A204.1 (cell line): ENCODE data around the gene PGA5.

Experiments used
- FAIRE-seq: peaks from 2 replicates; lab custom pipeline; 2012; peaks lifted over from hg19 to GRCh38; lab: Jason Lieb, UNC

PGA5 gene

DNA sequence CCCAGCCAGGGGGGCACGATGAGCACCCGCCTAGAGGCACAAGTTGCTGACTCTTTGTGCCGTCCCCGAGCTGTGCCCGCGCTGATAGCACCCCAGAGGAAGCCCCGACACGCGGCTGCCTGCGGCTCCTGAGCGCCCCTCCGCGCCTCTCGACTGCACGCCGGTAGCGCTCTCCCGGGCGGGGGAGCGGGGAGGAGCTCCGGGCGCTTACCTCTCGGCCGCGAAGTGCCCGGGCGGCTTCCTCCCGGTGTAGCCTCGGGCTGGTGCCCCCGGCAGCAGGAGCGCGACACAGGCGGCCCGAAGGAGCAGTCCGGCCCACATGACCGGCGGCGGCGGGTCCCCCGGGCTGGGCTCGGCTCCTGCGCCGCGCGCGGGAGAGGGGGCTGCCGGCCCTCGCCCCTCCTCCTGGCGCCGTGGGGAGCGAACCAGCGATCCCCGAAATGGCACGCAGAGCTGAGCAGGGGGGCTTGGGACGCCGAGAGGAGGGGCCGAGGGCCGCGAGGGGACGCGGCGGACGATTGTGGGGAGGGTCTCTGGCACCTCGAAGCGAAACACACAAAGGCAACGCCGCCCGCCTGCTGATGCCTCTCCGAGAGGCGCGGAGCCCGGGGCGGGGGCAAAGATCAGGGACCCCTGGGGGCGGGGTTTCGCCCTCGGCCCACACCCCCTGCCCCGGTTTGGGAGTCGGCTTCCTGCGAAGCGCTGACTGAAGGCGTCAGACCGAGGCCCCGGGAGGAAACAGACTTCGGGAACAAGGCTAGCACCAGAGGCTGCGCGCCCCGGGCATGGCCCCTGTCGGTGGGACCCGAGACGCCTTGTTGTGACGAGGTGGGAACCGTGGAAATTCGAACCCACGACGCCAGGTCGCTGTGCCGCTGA lies 54.0 kb downstream of the PGA5 start, which contains the start of gene VWCE:
TSS of gene VWCE (minus strand) at position 600 of the 879 bp plus-strand sequence. CDS start at position 321, 279 bp downstream.
- FAIRE-seq: no peak

DNA sequence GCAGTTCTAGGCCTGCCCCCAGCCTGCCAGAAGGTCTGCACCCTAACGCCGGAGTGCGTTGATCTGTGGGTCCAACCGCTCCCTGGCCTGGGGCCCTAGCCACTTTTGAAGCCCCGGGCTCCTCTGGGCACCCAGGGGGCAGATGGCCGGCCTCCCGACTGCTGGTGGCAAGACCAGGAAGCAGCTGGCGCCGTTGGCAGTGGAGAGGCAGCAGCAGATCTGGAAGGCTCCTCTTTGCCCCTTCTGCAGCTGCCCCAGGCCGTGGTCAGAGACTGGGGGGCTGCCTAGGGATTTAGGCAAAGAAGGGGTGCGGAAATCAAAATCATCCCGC lies 54.6 kb downstream of the PGA5 start:
- no peak for FAIRE-seq

DNA sequence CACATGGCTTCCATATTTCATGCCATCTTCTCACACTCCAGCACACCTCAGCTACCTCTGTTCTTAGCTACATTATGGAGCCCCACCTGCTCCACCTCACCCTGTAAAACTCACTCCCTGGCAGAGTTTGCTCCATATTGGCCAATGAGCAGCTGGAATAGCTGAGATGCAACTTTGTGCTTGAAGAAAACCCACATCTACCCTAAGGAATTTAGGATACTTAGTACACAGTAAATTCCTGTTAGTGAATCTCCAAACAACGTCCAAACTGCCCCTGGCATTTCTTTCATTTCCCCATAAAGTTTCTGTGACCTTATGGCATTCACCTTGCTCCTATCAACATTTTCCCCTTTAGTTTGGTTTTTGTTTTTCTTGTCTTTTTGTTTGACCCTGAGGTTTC lies 56.4 kb downstream of the PGA5 start:
- FAIRE-seq: no peak

DNA sequence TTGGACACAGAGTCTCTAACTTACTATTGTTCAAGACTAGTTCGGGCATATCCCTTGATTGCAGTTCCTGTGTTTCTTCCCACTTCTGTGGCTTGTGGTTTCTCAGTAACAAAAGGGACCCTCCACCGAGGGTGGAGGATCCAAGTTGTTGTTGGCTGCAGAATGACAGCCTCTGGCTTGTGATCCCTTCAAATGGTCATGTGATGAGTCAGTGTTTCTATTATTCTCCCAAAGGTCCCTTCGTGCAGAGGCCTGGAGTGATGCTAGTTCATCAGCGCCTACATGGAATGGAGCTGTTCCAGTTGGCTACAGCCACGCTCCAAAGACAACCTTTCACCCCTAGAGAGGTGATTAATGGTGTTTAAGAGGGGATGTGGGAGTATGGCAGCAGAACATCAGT lies 56.8 kb downstream of the PGA5 start:
- no peak for FAIRE-seq

DNA sequence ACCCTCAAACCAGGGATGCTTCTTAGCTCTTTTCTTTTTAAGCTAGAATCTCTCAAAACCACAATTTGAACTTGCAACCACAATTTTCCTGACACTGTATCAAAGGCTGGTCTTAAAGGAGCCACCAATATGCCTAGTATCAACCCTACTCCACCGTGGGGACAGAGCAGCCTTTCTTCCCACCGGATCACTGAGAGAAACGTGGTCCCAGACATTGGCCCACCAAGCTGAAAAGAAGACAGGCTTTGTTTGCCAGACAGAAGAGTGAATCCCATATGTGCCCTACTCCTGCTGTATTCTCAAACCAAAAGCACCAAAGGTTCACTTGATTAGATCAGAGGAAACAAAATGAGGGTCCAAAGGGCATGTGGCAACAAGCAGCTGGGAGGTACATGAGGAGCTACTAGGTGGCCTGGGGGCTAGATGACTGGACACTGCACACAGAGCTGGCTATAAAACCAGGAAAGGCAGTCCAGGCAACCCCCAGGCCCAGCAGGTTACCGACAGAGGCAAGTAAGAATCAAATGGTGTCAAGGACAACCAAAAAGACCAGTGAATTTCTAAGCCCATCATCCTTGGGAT lies 57.8 kb downstream of the PGA5 start:
- no peak for FAIRE-seq
